HepG2 (cell line): Measurements from ENCODE around the gene MRPL51. TPM values are rescaled to one million over a fixed set of nuclear protein-coding genes. Genes with fewer than 3 reads are reported as not detected.

Experiments
- AFF4 ChIP-seq: sonication (generic); formaldehyde crosslinking; IDR thresholded peaks from 2 replicates; pipeline ENCODE4 v1.4.0; 2020; ENCODE audit warnings: missing genetic modification reagents
- ASH2L ChIP-seq: fragments of 300-600, 200-600 bp; sonication (generic); IDR thresholded peaks from 2 replicates; pipeline ENCODE4 v1.7.0; 2017; ENCODE audit warnings: low read depth, mild to moderate bottlenecking, moderate library complexity, mixed read lengths, low read length; ENCODE audit not compliant: insufficient read length
- ATRX ChIP-seq: sonication (generic); formaldehyde crosslinking; IDR thresholded peaks from 2 replicates; pipeline ENCODE4 v1.4.0; 2020; ENCODE audit warnings: missing genetic modification reagents, borderline replicate concordance
- CBX5 ChIP-seq: sonication (generic); formaldehyde crosslinking; IDR thresholded peaks from 2 replicates; pipeline ENCODE4 v1.4.0; 2020; ENCODE audit warnings: missing genetic modification reagents, borderline replicate concordance
- CCAR2 ChIP-seq: fragments of 200-400 bp; formaldehyde crosslinking; optimal IDR thresholded peaks from 2 replicates; pipeline ENCODE3; 2018; ENCODE audit warnings: low read depth, mild to moderate bottlenecking, low read length, moderate library complexity
- CHD2 ChIP-seq: IDR thresholded peaks from 2 replicates; pipeline ENCODE4 v1.6.1; 2011; ENCODE audit warnings: low read depth, low read length, improper control_type of control experiment
- DR1 ChIP-seq: sonication (generic); formaldehyde crosslinking; IDR thresholded peaks from 2 replicates; pipeline ENCODE4 v1.8.0; 2021; ENCODE audit warnings: mild to moderate bottlenecking, missing genetic modification reagents, inconsistent platforms
- EHMT2 ChIP-seq: fragments of 200-600 bp; sonication (generic); IDR thresholded peaks from 2 replicates; pipeline ENCODE4 v1.7.0; 2017; ENCODE audit warnings: antibody characterized with exemption, low read depth, low read length, borderline replicate concordance
- HNF4G ChIP-seq, 2 experiments: sonication (generic) in 1 of 2; formaldehyde crosslinking in 1 of 2; IDR thresholded peaks; 2 replicates each; pipeline versions ENCODE4 v1.4.0 to v1.6.1; 2011 to 2020; ENCODE audit warnings: borderline replicate concordance in 2 of 2, low read depth in 2 of 2, mild to moderate bottlenecking in 2 of 2, low read length in 1 of 2, missing genetic modification reagents in 1 of 2, moderate library complexity in 1 of 2
- IKZF1 ChIP-seq: fragments of 450-650 bp; IDR thresholded peaks from 2 replicates; pipeline ENCODE4 v1.7.1; 2016
- MBNL3 ChIP-seq: fragments of 250-450 bp; sonication (Bioruptor Pico); conservative IDR thresholded peaks from 2 replicates; pipeline ENCODE4 v1.8.0; 2022; ENCODE audit warnings: mild to moderate bottlenecking, inconsistent platforms
- TBX3 ChIP-seq: fragments of 450-650 bp; IDR thresholded peaks from 2 replicates; pipeline ENCODE4 v1.6.1; 2017; ENCODE audit warnings: antibody characterized with exemption, mild to moderate bottlenecking, inconsistent platforms, borderline replicate concordance
- ZEB1 ChIP-seq: IDR thresholded peaks from 2 replicates; pipeline ENCODE4 v1.6.1; 2012; ENCODE audit warnings: mild to moderate bottlenecking, low read depth, inconsistent platforms; ENCODE audit not compliant: insufficient replicate concordance
- ZNF296 ChIP-seq: sonication (generic); formaldehyde crosslinking; conservative IDR thresholded peaks from 2 replicates; pipeline ENCODE4 v1.5.0; 2020; ENCODE audit warnings: mild to moderate bottlenecking, missing genetic modification reagents
- ZNF558 ChIP-seq: sonication (generic); formaldehyde crosslinking; IDR thresholded peaks from 2 replicates; pipeline ENCODE4 v1.9.0; 2022; ENCODE audit warnings: mild to moderate bottlenecking, missing genetic modification reagents, borderline replicate concordance
- ZNF615 ChIP-seq: sonication (generic); formaldehyde crosslinking; IDR thresholded peaks from 2 replicates; pipeline ENCODE4 v1.5.0; 2020; ENCODE audit warnings: mild to moderate bottlenecking, missing genetic modification reagents, borderline replicate concordance
- ZNF746 ChIP-seq: sonication (generic); formaldehyde crosslinking; IDR thresholded peaks from 2 replicates; pipeline ENCODE4 v1.8.0; 2022; ENCODE audit warnings: mild to moderate bottlenecking, missing genetic modification reagents
- polyA plus RNA-seq, 8 experiments: library from polyadenylated mRNA; depleted of rRNA in 3 of 8; stranded (reverse) in 7 of 8; unstranded in 1 of 8; fragments of >200 nt; fragmentation: Illumina TruSeq in 4 of 8; extraction: Trizol in 4 of 8; gene quantifications; 2 replicates each; pipeline versions ENCODE4 v1.2.1 to v1.2.3, GENCODE V29; 2011 to 2016; ENCODE audit warnings: low read depth in 4 of 8, missing spikeins in 1 of 8, mixed read lengths in 1 of 8; ENCODE audit not compliant: insufficient read depth in 1 of 8
- total RNA-seq, 5 experiments: library from RNA; depleted of rRNA; stranded (reverse); fragments of >200 nt; fragmentation: Illumina TruSeq; extraction: Trizol; gene quantifications; 2 replicates each; pipeline ENCODE4 v1.2.3, GENCODE V29; 2016; ENCODE audit warnings: low read depth in 1 of 5
- TF ChIP-seq, protein P1 (sequence below): IDR thresholded peaks from 2 replicates; pipeline ENCODE4 v1.6.1; 2016; ENCODE audit warnings: mild to moderate bottlenecking
- TF ChIP-seq, protein P2 (sequence below): sonication (generic); formaldehyde crosslinking; conservative IDR thresholded peaks from 2 replicates; pipeline ENCODE4 v1.4.0; 2020; ENCODE audit warnings: missing genetic modification reagents
- TF ChIP-seq, protein P3 (sequence below): sonication (generic); formaldehyde crosslinking; IDR thresholded peaks from 2 replicates; pipeline ENCODE4 v1.4.0; 2020; ENCODE audit warnings: missing genetic modification reagents, mild to moderate bottlenecking, borderline replicate concordance

Gene MRPL51
- total and polyA plus RNA-seq, 2 of the 13 experiments (the other 11 are each of a cell fraction or from before 2014, with no cell fraction given) = 64.8 to 278 TPM

GRCh38 chr12:6534945-6535696 lies 42.1 kb upstream of the MRPL51 start (continued):
- no peak for TF ChIP-seq ZNF296 (CRISPR knock-in tag)
- TF ChIP-seq TBX3 = no peak
- TF ChIP-seq, protein P1, sequence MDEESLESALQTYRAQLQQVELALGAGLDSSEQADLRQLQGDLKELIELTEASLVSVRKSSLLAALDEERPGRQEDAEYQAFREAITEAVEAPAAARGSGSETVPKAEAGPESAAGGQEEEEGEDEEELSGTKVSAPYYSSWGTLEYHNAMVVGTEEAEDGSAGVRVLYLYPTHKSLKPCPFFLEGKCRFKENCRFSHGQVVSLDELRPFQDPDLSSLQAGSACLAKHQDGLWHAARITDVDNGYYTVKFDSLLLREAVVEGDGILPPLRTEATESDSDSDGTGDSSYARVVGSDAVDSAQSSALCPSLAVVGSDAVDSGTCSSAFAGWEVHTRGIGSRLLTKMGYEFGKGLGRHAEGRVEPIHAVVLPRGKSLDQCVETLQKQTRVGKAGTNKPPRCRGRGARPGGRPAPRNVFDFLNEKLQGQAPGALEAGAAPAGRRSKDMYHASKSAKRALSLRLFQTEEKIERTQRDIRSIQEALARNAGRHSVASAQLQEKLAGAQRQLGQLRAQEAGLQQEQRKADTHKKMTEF (CRISPR knock-in tag) = no peak
- no peak for TF ChIP-seq CHD2
- TF ChIP-seq HNF4G (IDR thresholded peaks at IDR 0.05; ENCODE audit: borderline replicate concordance, low read depth, low read length) = no peak
- TF ChIP-seq HNF4G (CRISPR knock-in tag; IDR thresholded peaks at IDR 0.05; ENCODE audit: borderline replicate concordance, low read depth) = no peak
- no peak for TF ChIP-seq IKZF1
- TF ChIP-seq ASH2L = no peak
- no peak for TF ChIP-seq ZEB1
- no peak for TF ChIP-seq DR1 (CRISPR knock-in tag)
- TF ChIP-seq ATRX = no peak
- TF ChIP-seq ZNF746 (CRISPR knock-in tag) = no peak
- TF ChIP-seq, protein P2, sequence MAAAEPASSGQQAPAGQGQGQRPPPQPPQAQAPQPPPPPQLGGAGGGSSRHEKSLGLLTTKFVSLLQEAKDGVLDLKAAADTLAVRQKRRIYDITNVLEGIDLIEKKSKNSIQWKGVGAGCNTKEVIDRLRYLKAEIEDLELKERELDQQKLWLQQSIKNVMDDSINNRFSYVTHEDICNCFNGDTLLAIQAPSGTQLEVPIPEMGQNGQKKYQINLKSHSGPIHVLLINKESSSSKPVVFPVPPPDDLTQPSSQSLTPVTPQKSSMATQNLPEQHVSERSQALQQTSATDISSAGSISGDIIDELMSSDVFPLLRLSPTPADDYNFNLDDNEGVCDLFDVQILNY = peak; percentile 78; the same call in 1 of the 2 replicates
- no peak for TF ChIP-seq MBNL3
- peak; percentile 47; the same call in 1 of the 2 replicates for TF ChIP-seq ZNF558
- TF ChIP-seq EHMT2 = no peak
- TF ChIP-seq ZNF615 (CRISPR knock-in tag) = no peak
- TF ChIP-seq AFF4 (CRISPR knock-in tag) = no peak
- TF ChIP-seq CCAR2 = no peak
- TF ChIP-seq CBX5 (CRISPR knock-in tag) = no peak
- TF ChIP-seq, protein P3, sequence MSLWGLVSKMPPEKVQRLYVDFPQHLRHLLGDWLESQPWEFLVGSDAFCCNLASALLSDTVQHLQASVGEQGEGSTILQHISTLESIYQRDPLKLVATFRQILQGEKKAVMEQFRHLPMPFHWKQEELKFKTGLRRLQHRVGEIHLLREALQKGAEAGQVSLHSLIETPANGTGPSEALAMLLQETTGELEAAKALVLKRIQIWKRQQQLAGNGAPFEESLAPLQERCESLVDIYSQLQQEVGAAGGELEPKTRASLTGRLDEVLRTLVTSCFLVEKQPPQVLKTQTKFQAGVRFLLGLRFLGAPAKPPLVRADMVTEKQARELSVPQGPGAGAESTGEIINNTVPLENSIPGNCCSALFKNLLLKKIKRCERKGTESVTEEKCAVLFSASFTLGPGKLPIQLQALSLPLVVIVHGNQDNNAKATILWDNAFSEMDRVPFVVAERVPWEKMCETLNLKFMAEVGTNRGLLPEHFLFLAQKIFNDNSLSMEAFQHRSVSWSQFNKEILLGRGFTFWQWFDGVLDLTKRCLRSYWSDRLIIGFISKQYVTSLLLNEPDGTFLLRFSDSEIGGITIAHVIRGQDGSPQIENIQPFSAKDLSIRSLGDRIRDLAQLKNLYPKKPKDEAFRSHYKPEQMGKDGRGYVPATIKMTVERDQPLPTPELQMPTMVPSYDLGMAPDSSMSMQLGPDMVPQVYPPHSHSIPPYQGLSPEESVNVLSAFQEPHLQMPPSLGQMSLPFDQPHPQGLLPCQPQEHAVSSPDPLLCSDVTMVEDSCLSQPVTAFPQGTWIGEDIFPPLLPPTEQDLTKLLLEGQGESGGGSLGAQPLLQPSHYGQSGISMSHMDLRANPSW = no peak
